Measurements from ENCODE around the gene JSRP1. TPM values are rescaled to one million over a fixed set of nuclear protein-coding genes. Genes with fewer than 3 reads are reported as not detected.

The JSRP1 gene
- polyA plus RNA-seq, 3 donors, result 0.35 to 0.47 (median 0.45) TPM

DNA sequence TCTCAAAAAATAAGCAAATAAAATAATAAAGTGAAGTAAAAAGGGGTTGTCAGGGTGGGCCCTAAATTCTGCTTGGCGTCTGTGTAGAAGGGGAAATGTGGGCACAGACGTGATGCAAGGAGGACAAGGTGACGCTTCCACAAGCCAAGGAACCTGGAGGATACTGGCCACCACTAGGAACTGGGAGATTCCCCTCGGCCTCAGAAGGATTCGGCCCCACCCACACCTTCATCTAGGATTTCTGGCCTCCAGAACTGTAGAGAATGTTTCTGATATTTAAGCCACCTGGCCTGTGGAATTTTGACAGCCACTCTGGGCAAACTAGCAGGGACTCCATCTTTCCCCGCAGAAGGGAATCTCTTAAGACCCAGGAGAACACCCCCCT lies 21.2 kb downstream of the JSRP1 start:
- no peak for DNase-seq (ENCODE audit: low read depth in 3 of 3, low spot score in 2 of 3)

DNA sequence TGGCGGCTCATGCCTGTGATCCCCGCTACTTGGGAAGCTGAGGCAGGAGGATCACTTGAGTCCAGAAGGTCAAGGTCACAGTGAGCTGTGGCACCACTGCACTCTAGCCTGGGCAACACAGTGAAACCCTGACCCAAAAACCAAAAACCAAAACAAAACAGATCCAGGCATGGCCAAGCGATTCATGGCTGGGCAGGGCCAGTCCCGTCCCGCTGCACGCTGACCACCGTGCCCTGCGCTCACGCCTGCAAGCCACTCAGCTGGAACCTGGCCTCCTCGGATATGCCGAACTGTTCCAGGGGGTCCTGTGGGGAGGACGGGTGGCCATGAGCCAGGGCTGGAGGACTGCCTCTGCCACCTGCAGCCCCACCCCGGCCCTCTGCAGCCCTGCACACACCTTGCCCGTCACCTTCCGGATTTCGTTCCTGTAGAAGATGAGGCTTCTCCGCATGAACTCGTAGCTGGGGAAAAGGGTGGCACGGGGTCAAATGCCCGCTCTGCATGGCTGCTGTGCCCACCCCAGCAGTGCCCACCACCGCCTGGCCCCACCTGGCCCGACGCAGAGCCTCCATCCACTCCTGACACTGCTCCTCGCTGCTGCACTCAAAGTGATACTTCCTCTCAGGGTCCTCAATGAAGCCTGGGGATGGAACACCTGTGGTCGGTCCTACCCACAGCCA lies 22.5 kb downstream of the JSRP1 start:
- DNase-seq (ENCODE audit: low read depth in 3 of 3, low spot score in 2 of 3), result no peak

DNA sequence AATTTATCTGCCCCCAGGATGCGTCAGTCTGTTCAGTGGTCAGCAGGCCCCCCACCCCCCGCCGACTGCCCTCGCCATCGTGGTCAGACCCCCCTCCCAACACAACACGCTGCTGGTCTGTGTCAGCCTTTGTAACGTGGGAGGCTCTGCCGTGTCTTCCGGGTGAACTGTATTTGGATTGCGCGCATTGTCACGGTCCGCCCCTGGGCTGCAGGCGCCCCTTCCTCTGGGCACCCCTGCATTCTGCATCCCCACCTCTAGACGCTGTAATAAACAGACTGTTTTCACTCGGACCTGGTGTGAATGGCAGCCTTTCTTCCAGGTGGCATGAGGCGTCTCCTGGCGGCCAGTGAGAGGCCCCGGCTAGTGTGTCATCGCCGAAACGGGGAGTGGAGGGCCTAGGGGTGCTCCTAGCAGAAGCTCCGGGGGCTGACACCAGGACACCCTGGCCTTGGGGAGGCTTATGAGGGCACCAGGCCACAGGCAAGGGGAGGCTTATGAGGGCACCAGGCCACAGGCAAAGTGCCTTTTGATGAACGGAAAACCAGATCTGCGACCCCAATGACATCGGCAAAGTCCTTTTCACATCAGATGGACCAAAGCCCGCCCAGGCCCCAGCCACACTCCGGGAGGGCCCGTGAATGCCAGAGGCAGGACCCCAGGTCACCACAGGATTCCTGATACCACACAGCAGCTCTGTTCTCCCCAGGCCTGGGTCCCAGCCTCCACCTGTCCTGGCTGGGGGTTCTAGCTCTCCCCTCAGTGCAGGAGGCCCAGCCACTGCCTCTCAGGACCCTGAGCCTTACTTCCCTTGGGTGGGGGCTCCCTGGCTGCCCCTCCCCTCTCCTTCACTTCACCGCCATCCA lies 23.7 kb downstream of the JSRP1 start:
- DNase-seq (ENCODE audit: low read depth in 3 of 3, low spot score in 2 of 3), result no peak

DNA sequence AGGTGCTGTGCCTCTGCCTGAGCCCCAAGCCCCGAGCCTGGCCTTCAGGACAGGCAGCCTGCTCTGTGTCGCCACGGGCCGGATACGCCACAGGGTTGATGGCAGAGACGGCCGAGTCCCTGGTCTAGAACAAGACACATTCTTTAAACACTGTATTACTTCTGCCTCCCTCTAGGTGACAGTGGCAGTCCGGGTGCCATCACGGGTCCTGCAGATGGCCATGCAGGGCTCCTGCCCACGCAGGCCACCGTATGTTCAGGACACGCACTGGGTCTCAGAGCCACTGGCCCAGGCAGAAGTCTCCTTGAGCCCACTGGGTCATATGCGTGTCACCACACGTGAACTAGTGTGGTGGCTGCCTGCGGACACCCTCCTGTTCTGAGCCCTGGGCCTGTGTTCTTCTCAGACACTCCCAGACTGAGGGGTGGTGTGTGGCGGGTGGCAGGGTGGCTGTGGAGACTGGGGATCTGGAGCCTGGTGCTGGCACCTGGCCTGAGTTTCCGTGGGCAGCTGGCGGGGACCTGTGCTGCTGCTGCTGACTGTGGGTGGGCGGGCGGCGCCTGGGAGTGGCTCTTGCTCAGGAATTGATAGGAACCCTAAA lies 24.5 kb downstream of the JSRP1 start:
- DNase-seq (ENCODE audit: low read depth in 3 of 3, low spot score in 2 of 3), result no peak

DNA sequence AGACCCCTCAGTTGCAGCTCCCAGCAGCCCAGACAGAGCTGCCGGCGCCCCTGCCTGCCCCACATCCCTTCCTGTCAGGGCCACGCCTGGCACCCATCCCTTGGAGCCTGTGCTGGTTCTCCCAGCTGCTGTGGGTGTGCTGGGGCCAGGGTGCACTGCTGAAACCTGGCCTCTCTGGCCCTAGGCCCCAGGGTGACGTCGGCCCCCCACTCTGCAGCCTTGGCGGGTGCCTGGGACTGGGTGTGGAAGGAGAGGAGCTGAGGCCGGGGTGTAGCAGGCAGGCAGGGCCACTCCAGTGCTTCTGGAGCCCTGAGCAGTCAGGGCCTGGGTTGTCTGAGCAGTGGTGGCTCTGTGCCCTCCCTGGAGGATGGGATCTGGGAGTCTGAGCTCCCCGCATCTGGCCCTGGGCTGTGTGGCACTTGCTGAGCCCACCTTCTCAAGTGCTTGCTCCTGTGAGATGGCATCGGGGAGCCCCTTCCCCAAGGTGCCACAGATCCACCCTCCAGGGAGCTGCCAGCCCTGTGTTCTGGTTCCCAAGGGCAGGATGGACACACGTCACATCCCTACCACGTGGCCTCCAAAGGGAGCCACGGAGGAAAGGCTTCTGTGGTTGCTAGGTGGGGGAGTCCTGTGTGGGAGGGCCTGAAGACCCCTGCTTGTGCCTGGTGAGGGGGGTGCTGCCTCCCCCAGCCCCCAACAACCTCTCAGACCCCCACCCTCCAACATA lies 25.2 kb downstream of the JSRP1 start:
- no peak for DNase-seq (ENCODE audit: low read depth in 3 of 3, low spot score in 2 of 3)

DNA sequence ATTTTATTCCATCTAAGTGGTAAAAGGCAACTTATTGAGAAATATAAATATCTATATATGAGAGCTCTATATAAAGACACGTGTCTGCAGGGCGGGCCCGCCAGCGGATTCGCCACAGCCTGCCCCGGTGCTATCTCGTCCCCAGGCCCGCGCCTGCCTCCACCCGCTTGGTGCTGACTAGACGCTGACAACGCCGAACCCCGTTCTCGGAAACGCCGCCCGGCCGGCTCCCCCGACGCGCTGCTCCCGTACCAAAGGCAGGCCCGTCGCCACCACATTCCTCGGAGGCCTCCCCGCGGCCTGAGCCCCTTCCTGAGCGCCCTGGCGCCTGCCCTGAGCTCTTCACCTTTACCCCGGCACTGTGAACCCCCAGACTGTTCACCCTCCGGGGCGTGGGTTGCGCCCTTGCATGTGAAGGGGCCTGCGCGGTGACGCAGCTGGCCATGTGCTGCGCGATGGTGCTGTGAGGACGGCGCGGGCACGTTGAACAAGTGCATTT lies 26.1 kb downstream of the JSRP1 start:
- DNase-seq (ENCODE audit: low read depth in 3 of 3, low spot score in 2 of 3), result no peak

DNA sequence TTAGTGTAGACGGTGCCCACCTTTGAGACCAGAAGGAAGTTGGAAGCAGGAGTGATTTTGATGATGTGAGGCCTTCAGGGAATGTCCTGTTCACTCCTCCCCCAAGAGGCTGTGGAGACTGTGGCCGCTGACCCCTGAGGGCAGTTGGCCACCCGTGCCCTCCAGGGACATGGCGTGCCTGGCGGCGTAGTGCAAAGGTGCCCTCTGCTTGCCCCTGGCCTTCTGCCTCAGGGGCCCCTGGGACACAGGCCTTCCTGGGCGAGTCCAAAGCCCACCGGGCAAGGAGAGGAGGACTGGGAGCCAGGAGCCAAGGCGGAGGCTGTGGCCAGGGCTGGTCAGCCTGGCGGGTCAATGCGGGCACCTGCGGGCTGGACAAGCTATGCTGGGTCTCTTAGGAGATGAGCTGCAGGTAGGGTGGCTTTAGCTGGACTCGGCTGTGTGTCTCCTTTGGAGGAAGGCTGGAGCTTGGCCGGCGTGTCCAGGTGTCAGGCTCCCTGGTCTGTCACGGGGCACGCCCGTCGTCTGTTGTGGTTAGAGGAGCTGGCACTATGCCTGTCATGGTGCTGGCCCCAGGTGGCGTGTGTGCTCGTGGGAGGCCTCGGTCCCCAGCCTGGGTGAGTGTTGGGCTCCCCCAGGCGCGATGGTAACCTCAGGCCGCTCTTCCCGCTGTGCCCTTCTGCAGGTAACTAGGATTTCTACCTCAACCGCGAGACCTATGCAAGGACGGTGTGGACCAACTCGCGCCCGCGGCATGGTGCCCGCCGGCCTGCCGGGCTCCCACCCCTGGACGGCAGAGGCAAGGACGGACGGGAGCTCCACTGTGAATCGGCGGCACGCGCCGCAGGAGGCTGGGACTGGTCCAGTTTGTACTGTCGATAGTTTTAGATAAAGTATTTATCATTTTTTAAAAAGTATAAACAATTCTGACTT lies 26.8 kb downstream of the JSRP1 start:
- no peak for DNase-seq (ENCODE audit: low read depth in 3 of 3, low spot score in 2 of 3)

DNA sequence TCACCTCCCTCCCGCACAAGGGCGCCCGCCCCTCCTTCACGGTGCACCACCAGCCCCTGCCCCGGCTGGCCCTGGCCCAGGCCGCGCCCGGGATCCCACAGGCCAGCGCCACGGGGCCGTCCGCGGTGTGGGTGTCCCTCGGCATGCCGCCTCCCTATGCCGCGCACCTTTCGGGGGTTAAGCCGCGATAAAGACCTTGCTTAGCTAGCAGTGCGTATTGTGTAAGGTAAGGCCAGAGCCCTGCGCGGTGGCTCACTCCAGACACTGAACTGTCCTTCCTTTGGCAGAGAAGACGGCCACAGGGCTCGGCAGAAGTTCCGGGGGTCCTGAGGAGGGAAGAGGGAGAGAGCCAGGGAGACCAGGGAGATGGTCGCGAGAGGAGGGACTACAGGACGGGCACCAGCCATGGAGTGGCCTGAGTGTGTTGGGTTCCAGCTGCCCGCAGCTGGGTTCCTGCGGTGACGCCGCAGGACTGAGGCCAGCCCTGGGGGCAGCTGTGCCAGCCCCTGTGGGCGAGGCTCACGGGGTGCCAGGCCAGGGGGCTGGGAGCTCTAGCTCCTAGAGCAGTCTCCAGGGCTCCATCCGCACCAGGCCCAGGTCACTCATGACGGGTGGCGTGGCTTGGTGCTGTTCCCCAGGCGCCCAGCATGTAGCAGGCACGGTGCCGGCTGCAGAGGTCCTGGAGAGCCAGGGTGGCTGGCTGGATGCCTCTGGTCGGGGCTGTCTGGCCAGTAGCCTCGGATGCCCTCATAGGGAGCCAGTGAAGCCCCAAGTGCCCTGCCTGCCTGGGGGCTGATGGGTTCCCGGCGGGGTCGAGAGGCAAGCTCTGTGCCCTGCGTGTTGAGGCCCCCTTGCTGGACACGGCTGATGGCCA lies 27.8 kb downstream of the JSRP1 start:
- no peak for DNase-seq (ENCODE audit: low read depth in 3 of 3, low spot score in 2 of 3)

DNA sequence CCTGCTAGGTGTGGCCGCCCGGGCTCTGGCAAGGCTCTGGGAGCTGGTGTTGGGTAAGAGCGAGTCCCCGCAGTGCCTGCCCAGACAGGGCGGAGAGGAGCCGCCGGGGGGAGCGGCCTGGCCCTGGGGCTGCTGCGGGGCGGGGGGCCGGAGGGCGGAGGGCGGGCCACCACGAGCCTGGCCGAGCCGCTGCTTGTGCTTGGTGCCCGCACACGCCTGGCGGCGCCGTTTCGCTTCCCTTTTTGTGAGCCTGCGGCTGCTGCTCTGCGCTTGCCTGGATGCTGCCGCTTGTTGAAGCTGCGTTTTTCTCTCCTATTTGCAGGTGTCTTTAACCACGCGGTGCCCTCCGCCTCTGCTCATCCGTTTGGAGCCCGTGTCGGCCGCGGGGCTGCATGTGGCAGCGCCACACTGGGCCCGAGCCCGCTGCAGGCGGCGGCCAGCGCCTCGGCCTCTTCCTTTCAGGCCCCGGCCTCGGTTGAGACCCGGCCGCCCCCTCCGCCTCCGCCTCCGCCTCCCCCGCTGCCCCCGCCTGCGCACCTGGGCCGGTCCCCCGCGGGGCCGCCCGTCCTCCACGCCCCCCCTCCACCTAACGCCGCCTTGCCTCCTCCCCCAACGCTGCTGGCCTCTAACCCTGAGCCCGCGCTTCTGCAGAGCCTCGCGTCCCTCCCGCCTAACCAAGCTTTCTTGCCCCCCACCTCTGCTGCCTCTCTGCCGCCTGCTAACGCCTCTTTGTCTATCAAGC lies 28.6 kb downstream of the JSRP1 start:
- no peak for DNase-seq (ENCODE audit: low read depth in 3 of 3, low spot score in 2 of 3)

DNA sequence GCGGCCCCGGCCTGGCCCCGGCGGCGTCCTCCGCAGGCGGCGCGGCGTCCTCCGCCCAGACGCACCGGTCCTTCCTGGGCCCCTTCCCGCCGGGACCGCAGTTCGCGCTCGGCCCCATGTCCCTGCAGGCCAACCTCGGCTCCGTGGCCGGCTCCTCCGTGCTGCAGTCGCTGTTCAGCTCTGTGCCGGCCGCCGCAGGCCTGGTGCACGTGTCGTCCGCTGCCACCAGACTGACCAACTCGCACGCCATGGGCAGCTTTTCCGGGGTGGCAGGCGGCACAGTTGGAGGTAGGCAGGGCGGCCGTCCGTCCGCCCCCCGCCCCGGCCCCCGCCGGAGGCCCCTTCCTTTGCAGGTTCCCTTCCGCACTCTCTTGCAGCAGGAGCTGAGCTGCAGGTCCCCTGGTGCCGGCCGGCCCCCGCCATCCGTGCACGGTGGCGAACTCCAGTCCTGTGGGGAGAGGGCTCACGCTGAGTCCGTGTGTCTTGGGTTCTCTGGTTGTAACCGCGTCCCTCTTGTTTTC lies 29.3 kb downstream of the JSRP1 start:
- no peak for DNase-seq (ENCODE audit: low read depth in 3 of 3, low spot score in 2 of 3)

DNA sequence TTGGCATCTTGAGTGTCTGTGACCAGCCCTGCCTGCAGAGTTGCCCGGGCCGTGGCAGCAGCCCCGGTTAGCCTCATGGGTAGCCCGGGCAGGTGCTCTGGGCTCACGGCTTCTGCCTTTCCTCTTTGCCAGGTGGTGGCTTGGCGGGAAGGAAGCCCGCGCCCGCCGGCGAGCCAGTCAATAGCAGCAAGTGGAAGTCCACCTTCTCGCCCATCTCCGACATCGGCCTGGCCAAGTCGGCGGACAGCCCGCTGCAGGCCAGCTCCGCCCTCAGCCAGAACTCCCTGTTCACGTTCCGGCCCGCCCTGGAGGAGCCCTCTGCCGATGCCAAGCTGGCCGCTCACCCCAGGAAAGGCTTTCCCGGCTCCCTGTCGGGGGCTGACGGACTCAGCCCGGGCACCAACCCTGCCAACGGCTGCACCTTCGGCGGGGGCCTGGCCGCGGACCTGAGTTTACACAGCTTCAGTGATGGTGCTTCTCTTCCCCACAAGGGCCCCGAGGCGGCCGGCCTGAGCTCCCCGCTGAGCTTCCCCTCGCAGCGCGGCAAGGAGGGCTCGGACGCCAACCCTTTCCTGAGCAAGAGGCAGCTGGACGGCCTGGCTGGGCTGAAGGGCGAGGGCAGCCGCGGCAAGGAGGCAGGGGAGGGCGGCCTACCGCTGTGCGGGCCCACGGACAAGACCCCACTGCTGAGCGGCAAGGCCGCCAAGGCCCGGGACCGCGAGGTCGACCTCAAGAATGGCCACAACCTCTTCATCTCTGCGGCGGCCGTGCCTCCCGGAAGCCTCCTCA lies 30.0 kb downstream of the JSRP1 start:
- DNase-seq (ENCODE audit: low read depth in 3 of 3, low spot score in 2 of 3), result no peak

DNA sequence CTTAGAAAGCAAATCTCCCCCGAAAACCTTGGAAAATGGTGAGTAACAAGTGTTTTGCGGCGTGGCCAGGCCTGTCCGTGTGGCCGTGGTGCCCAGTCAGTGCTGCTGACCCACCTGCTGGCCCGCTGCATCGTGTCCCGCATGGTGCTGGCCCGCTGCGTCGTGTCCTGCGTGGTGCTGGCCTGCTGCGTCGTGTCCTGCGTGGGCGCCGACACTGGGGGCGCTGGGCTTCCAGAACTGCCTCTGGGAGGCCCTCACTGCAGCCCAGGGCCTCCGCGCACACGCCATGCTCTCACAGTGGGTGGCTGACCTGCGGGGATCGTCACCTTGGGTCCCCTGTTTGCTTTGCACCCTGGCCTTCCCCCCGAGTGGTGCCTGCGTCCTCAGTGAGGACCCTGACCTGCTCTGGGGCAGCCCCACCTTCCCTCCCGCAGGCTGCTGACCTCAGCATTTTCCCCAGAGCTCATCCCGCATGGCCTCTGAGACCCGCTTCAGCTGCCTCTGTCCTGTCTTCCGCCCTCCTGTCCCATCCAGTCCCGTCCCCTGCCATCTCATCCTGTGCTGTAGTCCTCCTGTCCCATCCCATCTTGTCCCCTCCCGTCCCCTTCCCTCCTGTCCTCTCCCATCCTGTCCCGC lies 30.7 kb downstream of the JSRP1 start:
- DNase-seq (ENCODE audit: low read depth in 3 of 3, low spot score in 2 of 3), result no peak

DNA sequence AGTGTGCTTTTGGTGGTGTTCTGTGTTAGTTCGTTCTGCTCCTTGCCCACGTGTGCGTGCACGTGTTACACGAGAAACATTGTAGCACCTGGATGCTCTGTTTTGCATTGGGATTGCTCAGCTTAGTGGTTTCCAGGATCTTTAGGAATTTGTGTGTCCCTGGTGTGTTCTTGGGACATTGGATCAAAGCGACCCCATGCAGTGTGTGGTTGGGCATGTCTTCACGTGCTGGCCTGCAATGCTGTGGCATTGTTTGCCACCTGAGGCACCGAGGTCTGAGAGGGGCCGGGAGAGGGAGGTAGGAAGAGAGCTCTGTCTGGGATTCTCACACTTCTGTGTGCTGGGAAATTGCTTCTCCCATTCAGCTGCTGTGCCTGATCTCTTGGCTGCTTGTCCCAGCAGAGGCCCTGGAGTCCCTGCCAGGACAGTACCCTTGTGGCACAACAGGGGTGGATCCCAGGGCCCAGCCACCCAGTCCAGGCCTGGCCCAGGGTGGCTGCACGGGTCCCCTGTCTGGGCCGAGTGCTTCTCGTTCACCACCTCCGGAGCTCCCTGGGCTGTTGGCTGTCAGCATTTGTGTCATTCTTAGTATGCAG lies 31.4 kb downstream of the JSRP1 start:
- no peak for DNase-seq (ENCODE audit: low read depth in 3 of 3, low spot score in 2 of 3)

DNA sequence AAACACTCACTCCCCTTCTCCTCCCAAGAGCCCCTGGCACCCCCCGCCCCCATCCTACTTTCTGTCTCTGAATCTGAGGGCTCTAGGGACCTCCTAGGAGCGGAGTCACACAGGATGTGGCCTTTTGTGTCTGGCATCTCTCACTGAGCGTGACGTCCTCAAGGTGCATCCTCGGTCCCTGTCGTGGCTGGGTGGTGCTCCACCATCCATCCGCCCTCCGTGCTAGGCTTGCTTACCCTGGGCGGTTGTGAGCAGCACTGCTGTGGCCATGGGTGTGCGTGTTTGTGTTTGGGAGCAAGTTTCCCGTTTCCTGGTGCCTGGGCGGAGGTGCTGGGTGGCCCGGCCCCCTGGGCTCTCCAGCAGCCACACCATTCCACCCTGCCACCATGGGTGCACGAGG lies 32.3 kb downstream of the JSRP1 start:
- DNase-seq (ENCODE audit: low read depth in 3 of 3, low spot score in 2 of 3), result no peak

DNA sequence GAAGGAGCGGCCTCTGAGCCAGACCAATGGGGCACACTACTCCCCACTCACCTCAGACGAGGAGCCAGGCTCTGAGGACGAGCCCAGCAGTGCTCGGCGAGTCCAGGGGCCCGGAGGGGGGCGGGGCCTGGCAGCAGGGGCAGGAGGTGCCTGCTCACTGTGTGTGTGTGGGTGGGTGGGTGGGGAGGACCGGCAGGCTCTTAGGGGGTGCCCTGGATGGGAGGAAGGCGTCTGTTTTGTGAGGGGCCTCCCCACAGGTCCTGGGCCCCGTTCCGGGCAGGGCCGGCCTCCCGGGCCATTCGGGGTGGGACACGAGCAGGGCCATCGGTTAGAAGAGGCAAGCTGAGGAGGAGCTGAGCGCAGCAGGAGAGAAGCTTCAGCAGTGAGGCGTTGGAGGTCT lies 32.8 kb downstream of the JSRP1 start:
- DNase-seq (ENCODE audit: low read depth in 3 of 3, low spot score in 2 of 3), result no peak

DNA sequence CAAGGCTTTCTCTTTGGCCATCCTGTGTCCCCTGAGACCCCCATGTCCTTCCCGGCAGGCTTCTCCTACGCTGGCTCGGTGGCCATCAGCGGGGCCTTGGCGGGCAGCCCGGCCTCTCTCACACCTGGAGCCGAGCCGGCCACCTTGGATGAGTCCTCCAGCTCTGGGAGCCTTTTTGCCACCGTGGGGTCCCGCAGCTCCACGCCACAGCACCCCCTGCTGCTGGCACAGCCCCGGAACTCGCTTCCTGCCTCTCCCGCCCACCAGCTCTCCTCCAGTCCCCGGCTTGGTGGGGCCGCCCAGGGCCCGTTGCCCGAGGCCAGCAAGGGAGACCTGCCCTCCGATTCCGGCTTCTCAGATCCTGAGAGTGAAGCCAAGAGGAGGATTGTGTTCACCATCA lies 34.3 kb downstream of the JSRP1 start:
- DNase-seq (ENCODE audit: low read depth in 3 of 3, low spot score in 2 of 3), result no peak

Data from right renal cortex interstitium (tissue), 3 donors.